ENCODE data around the gene CD99L2.
"Not testable (repeated sequence)": the region's sequence is repeated elsewhere in the genome, so short reads cannot be mapped to it uniquely, and the experiment has no call there.

CD99L2 gene

DNA sequence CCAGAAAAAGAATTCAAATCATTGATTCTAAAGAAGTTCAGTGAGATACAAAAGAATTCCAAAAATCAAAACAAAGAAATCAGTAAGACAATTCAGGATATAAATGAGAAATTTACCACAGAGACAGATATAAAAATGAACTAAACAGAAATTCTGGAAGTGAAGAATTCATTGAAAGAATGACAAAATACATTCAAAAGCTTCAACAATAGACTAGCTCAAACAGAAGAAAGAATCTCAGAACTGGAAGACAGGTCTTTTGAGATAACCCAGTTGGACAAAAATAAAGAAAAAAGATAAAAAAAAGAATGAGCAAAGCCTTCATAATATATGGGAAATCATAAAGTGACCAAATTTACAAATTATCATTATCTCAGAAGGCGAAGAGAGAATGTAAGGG lies 41.7 kb downstream of the CD99L2 start:
- no peak for DNase-seq (ENCODE audit: low spot score)

DNA sequence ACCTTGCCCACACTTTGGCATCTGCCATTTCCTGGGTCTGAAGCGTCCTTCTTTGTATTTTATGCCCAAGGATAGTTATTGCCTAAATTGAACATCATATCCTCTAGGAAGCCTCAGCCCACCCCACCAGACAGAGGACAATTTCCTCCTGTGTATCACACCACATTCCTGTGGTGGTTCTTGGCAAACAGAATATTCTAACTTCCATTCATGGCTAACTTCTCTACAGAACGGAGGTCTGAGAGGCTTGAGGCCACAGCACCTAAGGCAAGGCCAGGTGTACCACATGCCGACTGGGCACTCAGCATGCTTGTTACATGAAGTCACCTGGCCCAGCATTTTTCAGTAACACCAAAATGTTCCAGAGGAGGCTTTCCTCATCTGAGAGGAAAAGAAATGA lies 42.4 kb downstream of the CD99L2 start:
- DNase-seq (ENCODE audit: low spot score) = no peak

DNA sequence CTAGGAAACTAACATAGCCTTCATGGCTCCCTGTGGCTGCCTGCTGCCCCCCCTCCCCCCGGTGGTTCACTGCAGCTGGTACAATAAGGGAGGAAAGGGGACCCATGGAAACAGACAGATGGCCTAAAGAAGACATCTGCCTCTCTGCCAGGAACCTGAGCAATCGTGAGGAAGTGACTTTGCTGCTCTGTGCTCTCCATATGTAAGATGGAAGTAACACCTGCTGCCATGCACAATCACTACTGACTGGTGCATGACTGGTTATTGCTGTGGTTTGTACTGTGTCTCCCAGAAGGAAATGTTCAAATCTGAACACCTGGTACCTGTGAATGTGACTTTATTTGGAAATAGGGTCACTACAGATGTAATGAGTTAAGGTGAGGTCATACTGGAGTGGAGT lies 43.6 kb downstream of the CD99L2 start:
- DNase-seq (ENCODE audit: low spot score) = no peak

DNA sequence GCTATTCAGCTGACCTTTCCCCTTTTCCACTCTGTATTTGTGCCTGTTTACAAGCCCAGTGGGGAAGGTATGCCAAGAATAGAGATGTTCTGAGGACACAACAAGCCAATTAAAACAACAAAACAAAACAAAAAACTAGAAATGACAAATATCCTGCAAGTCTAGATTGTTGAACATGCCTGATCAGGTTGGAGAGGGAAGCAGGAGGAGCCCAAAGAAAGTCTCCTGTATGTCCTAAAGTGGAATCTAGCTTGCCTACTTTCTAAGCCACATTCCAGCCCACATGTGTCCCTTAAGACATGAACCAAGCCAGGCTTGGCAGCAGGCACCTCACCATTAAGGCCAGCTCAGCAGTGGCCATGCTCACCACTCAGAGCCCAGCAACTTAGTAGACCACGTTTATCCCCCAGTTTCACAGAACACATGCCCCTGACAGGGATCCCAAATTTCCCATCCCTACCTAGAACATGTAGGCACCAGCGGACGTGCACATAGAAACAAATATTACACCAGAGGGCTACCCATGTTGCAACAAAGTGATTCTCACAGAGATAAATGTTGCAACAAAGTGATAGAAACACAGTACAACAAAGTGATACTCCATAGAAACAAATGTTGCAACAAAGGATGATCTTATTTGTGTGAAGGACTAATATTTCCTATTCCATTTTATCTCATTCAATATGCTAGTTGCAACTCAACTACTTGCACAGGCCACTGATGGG lies 48.3 kb downstream of the CD99L2 start:
- no peak for DNase-seq (ENCODE audit: low spot score)

DNA sequence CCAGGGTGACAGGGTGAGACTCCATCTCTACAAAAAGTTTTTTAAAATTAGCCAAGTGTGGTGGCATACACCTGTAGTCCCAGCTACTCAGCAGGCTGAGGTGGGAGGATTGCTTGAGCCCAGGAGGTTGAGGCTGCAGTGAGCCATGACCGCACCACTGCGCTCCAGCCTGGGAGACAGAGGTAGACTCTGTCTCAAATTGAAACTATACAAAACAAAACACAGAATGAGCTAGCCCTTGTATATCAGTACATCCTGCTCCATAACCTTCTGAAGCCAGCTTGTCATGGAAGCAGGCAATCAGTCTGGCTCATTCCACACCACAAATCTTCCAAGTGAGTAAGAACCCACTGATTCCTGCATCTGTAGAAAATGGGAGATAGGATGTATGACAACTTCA lies 49.0 kb downstream of the CD99L2 start:
- no peak for DNase-seq (ENCODE audit: low spot score)

DNA sequence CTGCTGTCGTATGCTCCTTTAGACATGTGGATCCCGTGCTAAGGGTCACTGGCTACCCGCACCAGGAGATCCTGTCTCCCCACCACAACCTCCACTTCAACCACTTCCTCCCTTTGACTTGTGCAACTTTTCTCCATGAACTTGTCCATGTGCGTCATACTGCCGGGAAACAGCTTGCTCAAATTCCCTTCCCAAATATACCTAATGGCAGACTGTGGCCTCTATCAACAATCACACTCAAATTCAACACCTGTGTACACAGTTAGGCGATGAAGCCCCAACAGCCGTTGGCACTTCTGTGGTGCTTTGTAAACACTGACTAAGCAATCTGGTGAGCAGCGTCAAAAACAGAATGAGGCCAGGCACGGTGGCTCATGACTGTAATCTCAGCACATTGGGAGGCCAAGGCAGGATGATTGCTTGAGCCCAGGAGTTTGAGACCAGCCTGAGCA lies 49.5 kb downstream of the CD99L2 start:
- DNase-seq (ENCODE audit: low spot score) = no peak

DNA sequence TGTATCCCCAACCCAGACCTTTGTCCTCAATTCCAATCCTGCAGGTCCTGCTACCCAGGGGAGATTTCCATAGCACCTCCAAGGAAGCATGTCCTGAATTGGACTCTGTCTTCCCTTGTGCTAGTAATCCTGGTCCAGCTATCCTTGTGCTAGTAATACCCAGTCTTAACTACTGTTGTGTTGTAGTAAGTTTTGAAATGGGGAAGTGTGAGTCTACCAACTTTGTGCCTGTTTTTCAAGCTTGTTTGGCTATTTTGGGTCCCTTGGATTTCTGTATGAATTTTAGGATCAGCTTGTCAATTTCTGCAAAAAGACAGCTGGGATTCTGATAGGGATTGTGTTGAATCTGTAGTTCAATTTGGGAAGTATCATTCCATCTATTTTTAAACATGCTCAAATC lies 51.4 kb downstream of the CD99L2 start:
- no peak for DNase-seq (ENCODE audit: low spot score)

DNA sequence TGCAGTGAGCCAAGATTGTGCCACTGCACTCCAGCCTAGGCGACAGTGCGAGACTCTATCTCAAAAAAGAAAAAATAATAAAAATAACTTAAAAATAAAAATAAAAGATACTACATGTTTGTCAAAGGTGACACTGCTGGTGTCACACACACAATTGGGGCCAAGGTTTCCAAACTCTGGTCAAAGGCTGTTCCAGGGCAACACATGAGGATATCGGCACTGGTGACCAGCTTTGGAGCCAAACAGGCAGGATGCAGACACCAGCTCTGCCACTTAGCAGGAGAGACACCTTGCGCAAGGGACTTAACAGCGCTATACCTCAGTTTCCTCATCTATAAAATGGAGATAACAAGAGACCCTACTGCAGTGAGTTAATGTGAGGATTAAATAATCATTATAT lies 52.3 kb downstream of the CD99L2 start:
- no peak for DNase-seq (ENCODE audit: low spot score)

DNA sequence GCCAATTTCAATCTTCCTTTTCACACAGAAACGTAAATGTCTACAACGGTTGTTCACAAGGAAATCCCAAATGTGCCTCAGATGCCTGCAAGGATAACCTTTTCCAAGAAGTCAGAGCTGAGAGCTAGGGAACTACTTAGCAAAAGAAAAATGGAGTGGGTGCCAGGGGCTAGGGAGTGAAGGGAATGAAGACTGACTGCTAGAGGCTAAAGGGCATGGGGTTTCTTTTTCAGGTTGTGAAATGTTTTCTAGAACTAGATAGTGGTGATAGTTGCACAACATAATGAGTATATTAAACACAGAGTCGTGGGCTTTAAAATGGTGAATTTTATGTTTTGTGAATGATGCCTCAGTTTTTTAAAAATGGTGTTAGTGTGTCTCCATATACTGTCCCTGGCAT lies 53.4 kb downstream of the CD99L2 start:
- no peak for DNase-seq (ENCODE audit: low spot score)

DNA sequence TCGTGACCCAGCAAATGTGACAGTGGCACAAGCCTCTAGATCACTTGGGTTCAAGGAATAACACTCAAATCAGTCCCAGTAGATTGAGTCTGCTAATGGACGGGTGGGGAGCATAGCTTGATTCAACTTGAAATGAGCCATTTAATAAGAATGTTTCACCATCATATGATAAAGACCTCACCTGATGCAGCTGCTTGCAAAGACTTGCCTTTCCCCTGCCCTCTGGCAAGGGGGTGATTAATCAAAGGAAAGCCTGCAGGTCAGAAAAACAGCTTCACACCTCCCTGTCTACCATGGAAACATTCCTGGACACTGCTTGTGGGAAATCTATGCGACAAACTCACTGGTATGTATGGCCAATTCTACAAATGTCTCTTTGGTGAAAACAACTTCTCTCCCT lies 54.5 kb downstream of the CD99L2 start:
- no peak for DNase-seq (ENCODE audit: low spot score)

DNA sequence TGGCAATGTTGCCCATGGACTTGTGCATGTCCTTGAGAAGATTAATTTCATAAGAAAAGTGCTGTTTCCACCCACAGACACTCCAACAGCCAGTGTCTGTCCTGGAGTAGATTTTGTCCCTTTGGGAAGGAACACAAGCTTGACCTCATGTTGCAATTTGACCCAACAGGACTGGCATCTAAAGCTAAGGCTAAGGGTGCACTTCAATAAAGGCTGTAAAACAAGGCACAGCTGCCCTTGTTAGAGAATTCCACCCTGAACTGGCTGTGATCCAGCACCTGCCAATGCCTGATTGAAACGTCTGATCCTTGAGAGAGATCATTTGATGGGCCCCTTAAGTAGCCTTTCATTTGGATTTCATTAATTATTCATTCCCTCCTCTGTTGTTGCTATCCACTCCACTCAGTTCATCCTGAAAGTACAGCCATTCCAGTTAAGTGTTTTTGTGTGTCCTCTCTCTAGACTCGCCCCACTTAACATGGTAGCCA lies 56.2 kb downstream of the CD99L2 start:
- no peak for DNase-seq (ENCODE audit: low spot score)

DNA sequence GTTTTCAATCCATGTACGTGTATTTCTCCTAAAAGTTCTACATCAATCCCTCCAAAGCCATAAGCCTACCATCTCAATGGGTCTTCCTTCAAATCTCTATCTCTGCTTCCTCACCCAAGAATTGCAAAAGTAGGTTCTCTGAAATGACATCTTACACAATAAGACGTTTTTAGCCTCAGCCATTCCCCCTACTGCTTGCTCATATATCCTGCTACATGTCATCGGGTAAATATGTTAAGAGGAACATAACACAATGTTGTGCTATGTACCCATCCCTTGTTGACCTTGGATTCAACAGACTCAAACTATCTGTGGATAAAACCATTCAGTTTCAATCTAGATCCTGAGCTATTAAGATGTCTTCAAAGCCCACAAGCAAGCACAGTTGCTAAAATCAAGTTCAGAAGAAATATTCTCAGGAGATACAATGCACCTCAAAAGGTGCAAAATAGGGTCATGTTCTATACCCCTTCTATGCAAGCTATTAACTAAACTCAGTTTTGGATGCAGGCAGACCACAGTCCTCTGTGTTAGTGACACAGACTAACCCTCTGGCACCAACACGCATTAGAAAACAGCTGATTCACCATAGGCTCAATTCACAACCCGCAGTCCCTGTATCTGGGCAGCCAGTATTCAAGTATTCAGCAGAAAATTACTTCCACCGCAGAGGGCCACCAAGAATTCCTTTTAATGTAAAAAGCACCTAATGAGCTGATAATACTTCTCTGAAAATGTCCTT lies 56.8 kb downstream of the CD99L2 start:
- DNase-seq (ENCODE audit: low spot score) = no peak

DNA sequence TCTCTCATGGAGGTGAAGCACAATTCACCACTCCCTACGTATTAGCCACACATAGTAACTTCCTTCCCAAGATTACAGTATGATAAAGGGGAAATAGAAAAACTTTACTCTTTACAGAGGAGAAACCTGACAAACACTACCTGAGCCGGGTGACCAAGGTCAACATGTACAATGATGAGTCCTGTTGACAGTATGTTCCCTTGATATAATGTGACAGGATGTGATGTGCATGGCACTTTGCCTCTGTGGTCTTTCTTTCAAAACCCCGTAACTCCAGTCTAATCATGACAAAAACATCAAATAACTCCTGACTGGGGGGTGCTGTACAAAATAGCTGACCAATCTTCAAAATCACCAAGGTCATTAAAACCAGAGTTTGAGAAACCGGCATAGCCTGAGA lies 60.6 kb downstream of the CD99L2 start:
- DNase-seq (ENCODE audit: low spot score) = no peak

DNA sequence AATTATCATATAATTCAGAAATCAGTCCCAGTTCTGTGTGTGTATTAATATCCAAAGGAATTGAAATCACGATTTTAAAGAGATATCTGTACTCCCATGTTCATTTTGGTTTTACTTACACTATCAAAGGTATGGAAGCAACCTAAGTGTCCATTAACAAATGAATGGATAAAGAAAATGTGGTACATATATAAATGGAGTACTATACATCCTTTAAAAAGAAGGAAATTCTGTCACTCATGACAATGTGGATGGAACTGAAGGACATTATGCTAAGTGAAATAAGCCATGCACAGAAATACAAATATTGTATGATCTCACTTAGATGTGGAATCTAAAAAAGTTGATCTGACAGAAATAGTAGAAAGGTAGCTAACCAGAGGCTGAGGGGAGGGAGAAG lies 63.8 kb downstream of the CD99L2 start:
- no peak for DNase-seq (ENCODE audit: low spot score)

DNA sequence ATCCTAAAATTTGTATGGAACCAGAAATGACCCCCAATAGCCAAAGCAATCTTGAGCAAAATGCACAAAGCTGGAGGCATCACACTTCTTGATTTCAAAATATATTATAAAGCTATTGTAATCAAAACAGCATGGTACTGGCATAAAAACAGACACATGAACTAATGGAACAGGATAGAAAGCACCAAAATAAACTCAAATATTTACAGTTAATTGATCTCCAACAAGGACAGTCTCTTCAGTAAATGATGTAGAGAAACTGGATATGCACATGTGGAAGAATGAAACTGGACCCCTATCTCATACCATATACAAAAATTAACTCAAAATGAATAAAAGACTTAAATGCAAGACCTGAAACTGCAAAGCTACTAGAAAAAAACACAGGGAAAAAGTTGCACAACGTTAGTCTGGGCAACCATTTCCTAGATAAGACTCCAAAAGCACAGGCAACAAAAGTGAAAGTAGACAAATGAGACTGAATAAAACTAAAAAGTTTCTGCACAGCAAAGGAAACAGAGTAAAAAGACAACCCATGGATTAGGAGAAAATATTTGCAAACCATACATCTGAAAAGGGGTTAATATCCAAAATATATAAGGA lies 64.9 kb downstream of the CD99L2 start:
- no peak for DNase-seq (ENCODE audit: low spot score)

DNA sequence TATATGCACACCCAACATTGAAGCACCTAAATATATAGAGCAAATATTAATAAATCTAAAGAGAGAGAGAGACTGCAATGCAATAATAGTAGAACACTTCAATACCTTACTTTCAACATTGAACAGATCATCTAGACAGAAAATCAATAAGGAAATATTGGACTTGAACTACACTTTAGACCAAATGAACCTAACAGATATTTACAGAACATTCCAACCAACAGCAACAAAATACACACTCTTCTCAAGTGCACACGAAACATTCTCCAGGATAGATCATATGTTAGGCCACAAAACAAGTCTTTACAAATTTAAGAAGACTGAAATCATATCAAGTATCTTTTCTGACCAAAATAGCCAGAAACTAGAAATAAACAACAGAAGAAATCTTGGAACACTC lies 66.6 kb downstream of the CD99L2 start:
- no peak for DNase-seq (ENCODE audit: low spot score)

DNA sequence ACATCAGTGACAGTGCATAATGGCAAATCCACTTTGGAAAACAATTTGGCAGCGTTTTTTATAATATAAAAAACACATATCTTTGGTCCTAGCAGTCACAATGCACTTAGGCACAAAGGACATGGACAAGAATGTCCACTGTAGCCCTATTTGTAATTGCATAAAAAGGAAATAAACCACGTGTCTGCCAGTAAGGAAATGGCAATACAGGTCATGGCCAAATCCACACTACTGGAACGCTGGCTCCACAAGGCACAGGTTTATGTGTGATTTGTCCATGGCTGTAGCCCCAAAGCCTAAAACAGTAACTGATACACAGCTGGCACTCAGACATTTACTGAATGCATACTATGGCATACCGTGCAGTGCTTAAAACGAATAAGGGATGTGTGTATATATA lies 69.7 kb downstream of the CD99L2 start:
- no peak for DNase-seq (ENCODE audit: low spot score)

DNA sequence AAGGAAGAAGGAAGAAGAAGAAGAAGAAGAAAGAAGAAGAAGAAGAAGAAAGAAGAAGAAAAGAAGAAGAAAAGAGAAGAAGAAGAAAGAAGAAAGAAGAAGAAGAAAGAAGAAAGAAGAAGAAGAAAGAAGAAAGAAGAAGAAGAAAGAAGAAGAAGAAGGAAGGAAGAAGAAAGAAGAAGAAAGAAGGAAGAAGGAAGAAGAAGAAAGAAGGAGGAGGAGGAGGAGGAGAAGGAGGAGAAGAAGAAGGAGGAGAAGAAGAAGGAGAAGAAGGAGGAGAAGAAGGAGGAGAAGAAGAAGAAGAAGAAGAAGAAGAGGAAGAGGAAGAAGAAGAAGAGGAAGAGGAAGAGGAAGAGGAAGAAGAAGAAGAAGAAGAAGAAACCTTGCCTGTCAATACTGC lies 74.1 kb downstream of the CD99L2 start:
- not testable (repeated sequence) for DNase-seq (ENCODE audit: low spot score)

DNA sequence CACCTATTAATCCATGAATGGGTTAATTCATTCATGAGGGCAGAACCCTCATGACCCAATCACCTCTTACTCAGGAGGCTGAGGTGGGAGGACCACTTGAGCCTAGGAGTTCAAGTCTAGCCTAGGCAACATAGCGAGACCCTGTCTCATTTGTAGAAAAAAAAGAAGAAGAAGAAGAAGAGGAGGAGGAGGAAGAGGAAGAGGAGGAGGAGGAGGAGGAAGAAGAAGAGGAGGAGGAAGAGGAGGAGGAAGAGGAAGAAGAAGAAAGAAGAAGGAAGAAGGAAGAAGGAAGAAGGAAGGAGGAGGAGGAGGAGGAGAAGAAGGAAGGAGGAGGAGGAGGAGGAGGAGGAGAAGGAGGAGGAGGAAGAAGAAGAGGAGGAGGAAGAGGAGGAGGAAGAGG lies 74.6 kb downstream of the CD99L2 start:
- not testable (repeated sequence) for DNase-seq (ENCODE audit: low spot score)

DNA sequence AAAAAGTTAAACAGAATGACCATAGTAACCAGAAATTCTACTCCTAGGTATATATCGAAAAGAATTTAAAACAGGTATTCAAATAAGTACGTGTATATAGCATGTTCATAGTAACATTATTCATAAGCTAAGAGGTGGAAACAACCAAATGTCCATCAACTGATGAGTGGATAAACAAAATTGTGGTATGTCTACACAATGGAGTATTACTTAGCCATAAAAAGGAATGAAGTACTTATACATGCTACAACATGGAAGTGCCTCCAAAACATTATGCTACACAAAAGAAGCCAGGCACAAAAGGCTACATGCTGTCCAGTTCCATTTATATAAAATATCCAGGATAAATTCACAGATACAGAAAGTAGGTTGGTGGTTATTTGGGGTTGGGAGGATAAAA lies 76.5 kb downstream of the CD99L2 start:
- DNase-seq (ENCODE audit: low spot score) = no peak

DNA sequence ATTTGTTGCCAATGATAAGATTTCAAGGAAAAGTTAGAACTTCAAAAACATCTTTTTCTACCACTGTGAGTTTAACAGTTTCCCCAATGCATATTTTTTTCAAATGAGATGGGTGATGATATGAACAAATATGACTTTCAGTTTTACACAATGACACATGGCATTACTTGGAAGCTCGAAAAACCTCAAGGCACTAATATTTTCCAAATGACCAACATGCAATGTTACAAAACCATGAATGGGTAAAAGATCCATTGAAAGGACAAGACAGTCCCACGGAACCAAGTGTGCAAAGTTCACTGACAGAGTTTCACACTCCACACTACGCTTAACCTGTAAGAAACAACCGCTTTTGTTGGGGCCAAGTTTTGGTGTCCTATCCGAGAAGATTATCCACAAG lies 84.5 kb downstream of the CD99L2 start:
- DNase-seq (ENCODE audit: low spot score) = no peak

DNA sequence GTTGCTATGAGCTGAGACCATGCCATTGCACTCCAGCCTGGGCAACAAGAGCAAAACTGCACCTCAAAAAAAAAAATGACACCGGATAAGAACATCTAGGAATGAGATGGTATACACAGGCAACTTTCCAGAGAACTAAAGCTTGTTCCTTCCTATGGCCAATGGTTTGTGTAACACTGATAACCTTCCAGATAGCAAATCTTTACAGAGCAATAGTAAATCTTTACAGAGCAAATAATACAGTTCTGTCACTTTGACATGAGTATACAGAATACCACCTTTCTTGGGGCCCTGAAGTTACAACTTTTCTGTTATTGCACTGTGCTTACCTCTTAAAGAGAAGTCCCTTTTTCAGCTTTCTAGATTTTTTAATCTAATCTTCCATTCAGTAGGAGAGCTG lies 91.6 kb downstream of the CD99L2 start:
- no peak for DNase-seq (ENCODE audit: low spot score)

DNA sequence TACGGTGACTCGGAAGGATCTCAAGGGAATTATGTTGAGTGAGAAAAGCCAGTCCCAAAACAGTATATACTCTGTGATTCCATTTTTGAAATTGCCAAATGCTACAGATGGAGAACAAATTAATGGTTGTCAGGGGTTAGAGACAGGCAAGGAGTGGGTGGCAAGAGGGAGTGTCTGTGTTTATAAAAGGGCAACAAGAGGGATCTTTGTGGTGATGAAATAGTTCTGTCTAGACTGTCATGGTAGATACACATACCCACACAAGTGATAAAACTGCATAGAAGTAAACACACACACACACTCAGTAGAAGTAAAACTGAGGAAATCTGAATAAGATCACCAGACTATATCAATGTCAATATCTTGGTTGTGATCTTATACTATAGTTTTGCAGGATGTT lies 92.7 kb downstream of the CD99L2 start:
- DNase-seq (ENCODE audit: low spot score) = no peak

Measured in germinal center (tissue), 1 donor.